Testis (tissue), 2 donors: ENCODE data around the gene SLX9.
"Not testable (repeated sequence)": the region's sequence is repeated elsewhere in the genome, so short reads cannot be mapped to it uniquely, and the experiment has no call there.

ENCODE experiments used
- POLR2A ChIP-seq: fragments of 450-650 bp; IDR thresholded peaks from one replicate; pipeline ENCODE4 v1.6.1; 2017; ENCODE audit warnings: antibody characterized with exemption, mild to moderate bottlenecking, moderate library complexity
- TF ChIP-seq, protein P1 (sequence below), 3 experiments: fragments of 450-650 bp in 2 of 3; fragments of 200-600 bp in 1 of 3; sonication (generic) in 1 of 3; IDR thresholded peaks; one replicate each; pipeline ENCODE4 v1.5.1; 2016 to 2019; ENCODE audit warnings: antibody characterized with exemption in 3 of 3, mild to moderate bottlenecking in 2 of 3, moderate library complexity in 1 of 3

DNA sequence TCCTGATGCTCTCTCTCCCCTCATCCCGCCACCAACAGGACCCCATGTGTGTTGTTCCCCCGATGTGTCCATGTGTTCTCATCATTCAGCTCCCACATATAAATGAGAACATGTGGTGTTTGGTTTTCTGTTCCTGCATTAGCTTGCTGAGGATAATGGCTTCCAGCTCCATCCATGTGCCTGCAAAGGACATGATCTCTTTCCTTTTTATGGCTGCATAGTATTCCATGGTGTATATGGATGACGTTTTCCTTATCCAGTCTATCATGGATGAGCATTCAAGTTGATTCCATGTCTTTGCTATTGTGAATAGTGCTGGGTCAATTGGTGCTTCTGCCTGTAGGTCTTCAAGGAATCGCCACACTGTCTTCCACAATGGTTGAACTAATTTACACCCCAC lies 84.7 kb downstream of the SLX9 start:
- TF ChIP-seq POLR2A = not testable (repeated sequence)
- TF ChIP-seq, protein P1, sequence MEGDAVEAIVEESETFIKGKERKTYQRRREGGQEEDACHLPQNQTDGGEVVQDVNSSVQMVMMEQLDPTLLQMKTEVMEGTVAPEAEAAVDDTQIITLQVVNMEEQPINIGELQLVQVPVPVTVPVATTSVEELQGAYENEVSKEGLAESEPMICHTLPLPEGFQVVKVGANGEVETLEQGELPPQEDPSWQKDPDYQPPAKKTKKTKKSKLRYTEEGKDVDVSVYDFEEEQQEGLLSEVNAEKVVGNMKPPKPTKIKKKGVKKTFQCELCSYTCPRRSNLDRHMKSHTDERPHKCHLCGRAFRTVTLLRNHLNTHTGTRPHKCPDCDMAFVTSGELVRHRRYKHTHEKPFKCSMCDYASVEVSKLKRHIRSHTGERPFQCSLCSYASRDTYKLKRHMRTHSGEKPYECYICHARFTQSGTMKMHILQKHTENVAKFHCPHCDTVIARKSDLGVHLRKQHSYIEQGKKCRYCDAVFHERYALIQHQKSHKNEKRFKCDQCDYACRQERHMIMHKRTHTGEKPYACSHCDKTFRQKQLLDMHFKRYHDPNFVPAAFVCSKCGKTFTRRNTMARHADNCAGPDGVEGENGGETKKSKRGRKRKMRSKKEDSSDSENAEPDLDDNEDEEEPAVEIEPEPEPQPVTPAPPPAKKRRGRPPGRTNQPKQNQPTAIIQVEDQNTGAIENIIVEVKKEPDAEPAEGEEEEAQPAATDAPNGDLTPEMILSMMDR (IDR thresholded peaks at IDR 0.05) = not testable (repeated sequence)
